ENCODE data around the gene PPM1F. TPM values are rescaled to one million over a fixed set of nuclear protein-coding genes. Genes with fewer than 3 reads are reported as not detected.
A peak's percentile ranks its signal among the peaks of the same experiment; 100 is the strongest.

The PPM1F gene
- total and polyA plus RNA-seq, 2 experiments from 2014 or later = 15.1 to 41.6 TPM

- WGBS, 2 experiments (ENCODE audit: low coverage in 1 of 2, low lambda C conversion rate in 2 of 2, missing lambda C conversion rate in 2 of 2) = 72 to 78% methylated on average over 5 of the region's 5 CpGs
- Histone ChIP-seq H3K36me3 (ENCODE audit: low read depth) (0 out of 2 replicates have a peak, but pooled peaks cover 4% of the 10 kb centered on the region), H3K4me1 (ENCODE audit: insufficient read depth) (no peaks in the 10 kb centered on the region)
These were observed 22.6 kb upstream of the PPM1F start for GRCh38 chr22:21975273-21975672.

DNA sequence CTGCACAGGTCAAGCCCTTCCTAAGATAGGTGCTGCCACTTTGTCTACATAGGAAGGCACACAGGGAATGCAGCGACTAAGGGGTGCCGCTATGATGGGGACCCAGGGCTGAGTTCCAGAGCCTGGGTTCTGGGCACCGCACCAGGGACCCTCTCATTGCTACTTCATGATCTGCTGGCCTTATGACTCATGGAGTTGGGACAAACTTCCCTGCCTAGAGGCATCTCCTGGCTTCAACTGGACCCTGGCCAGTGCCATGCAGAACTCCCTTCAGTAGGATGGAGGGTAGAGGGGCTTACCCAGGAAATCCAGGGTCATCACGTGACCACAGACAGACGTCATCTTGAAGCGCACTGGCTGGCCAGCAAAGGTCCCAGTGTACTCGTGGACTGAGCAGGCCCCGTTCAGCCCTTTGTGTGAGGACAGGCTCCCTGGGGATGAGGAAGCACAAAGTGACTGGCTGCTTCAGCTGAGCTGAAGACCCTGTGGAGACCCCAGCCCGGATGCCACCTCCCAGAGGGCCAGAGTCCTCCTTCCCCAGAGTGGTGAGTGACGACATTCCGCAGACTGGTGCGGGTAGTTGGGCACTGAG, 21.5 kb upstream of the PPM1F start:
- H3K36me3 ChIP-seq (ENCODE audit: low read depth) = 0 out of 2 replicates have a peak, but pooled peaks cover 4% of the 10 kb centered on the region
- no peaks in the 10 kb centered on the region for H3K27me3 ChIP-seq (replicated peaks; ENCODE audit: insufficient read depth)
- DNase-seq = no peak
- TF ChIP-seq EZH2 (IDR thresholded peaks at IDR 0.05; ENCODE audit: insufficient read depth, poor library complexity, severe bottlenecking) (no peak), EZH2phosphoT487 (IDR thresholded peaks at IDR 0.05; ENCODE audit: insufficient read depth, low read depth) (no peak)
- H3K27ac ChIP-seq = no peak overlapping the region
- no peak overlapping the region for H2AFZ ChIP-seq
- H3K4me1 ChIP-seq (ENCODE audit: insufficient read depth) = no peaks in the 10 kb centered on the region
- no peaks in the 10 kb centered on the region for H3F3A ChIP-seq (ENCODE audit: insufficient read depth)
- no peaks in the 10 kb centered on the region for H3K9me2 ChIP-seq (ENCODE audit: insufficient read depth)
- H3K9me3 ChIP-seq (ENCODE audit: low read depth) = no peaks in the 10 kb centered on the region
- H4K20me1 ChIP-seq (ENCODE audit: insufficient read depth) = no peaks in the 10 kb centered on the region
- in situ Hi-C loops (cut with MboI) = no loop called here
- WGBS, 2 experiments (ENCODE audit: low coverage in 1 of 2, low lambda C conversion rate in 2 of 2, missing lambda C conversion rate in 2 of 2) = 94% methylated on average over 12 of the region's 12 CpGs
- no peak overlapping the region for H3K4me2 ChIP-seq (ENCODE audit: unreplicated experiment)
- no peak overlapping the region for H3K4me3 ChIP-seq
- no peak overlapping the region for H3K9ac ChIP-seq
- H3K79me2 ChIP-seq (ENCODE audit: insufficient read depth) = peaks cover 22% of the 10 kb centered on the region

More at GRCh38 chr22:21975273-21975672, 22.6 kb upstream of the PPM1F start:
- Histone ChIP-seq H3K9ac (no peak overlapping the region), H4K20me1 (ENCODE audit: insufficient read depth) (no peaks in the 10 kb centered on the region), H2AFZ (no peak overlapping the region), H3K9me2 (ENCODE audit: insufficient read depth) (no peaks in the 10 kb centered on the region), H3K4me2 (ENCODE audit: unreplicated experiment) (no peak overlapping the region), H3K27ac (no peak overlapping the region), H3K27me3 (replicated peaks; ENCODE audit: insufficient read depth) (no peaks in the 10 kb centered on the region), H3K9me3 (ENCODE audit: low read depth) (no peaks in the 10 kb centered on the region), H3K4me3 (no peak overlapping the region), H3K79me2 (ENCODE audit: insufficient read depth) (peaks cover 27% of the 10 kb centered on the region), H3F3A (ENCODE audit: insufficient read depth) (no peaks in the 10 kb centered on the region)
- no peak for DNase-seq
- TF ChIP-seq EZH2phosphoT487 (IDR thresholded peaks at IDR 0.05; ENCODE audit: insufficient read depth, low read depth) = no peak
- no peak for TF ChIP-seq EZH2 (IDR thresholded peaks at IDR 0.05; ENCODE audit: insufficient read depth, poor library complexity, severe bottlenecking)
- in situ Hi-C loops (cut with MboI) = no loop called here

- no peak for TF ChIP-seq EZH2 (IDR thresholded peaks at IDR 0.05; ENCODE audit: insufficient read depth, poor library complexity, severe bottlenecking)
- TF ChIP-seq EZH2phosphoT487 (IDR thresholded peaks at IDR 0.05; ENCODE audit: insufficient read depth, low read depth) = no peak
- no peak overlapping the region for H3K4me2 ChIP-seq (ENCODE audit: unreplicated experiment)
- H3K9me3 ChIP-seq (ENCODE audit: low read depth) = no peaks in the 10 kb centered on the region
- no peaks in the 10 kb centered on the region for H3K27me3 ChIP-seq (replicated peaks; ENCODE audit: insufficient read depth)
- in situ Hi-C loops (cut with MboI) = no loop called here
- peaks cover 20% of the 10 kb centered on the region for H3K79me2 ChIP-seq (ENCODE audit: insufficient read depth)
- H3F3A ChIP-seq (ENCODE audit: insufficient read depth) = no peaks in the 10 kb centered on the region
- H3K36me3 ChIP-seq (ENCODE audit: low read depth) = peaks cover 10% of the 10 kb centered on the region; the same call in 1 of the 2 replicates
- no peaks in the 10 kb centered on the region for H4K20me1 ChIP-seq (ENCODE audit: insufficient read depth)
- H3K4me1 ChIP-seq (ENCODE audit: insufficient read depth) = no peaks in the 10 kb centered on the region
- 91 to 93% methylated on average over 6 of the region's 6 CpGs for WGBS, 2 experiments (ENCODE audit: low coverage in 1 of 2, low lambda C conversion rate in 2 of 2, missing lambda C conversion rate in 2 of 2)
- no peak overlapping the region for H3K9ac ChIP-seq
- H2AFZ ChIP-seq = no peak overlapping the region
- no peak overlapping the region for H3K27ac ChIP-seq
- no peaks in the 10 kb centered on the region for H3K9me2 ChIP-seq (ENCODE audit: insufficient read depth)
- DNase-seq = no peak
- no peak overlapping the region for H3K4me3 ChIP-seq
These were observed 20.2 kb upstream of the PPM1F start for GRCh38 chr22:21972806-21973205.

GRCh38 chr22:21972293-21972779, 19.7 kb upstream of the PPM1F start:
- Histone ChIP-seq H3K9me3 (ENCODE audit: low read depth) (no peaks in the 10 kb centered on the region), H3F3A (ENCODE audit: insufficient read depth) (no peaks in the 10 kb centered on the region), H3K27me3 (replicated peaks; ENCODE audit: insufficient read depth) (no peaks in the 10 kb centered on the region), H3K4me3 (no peak overlapping the region), H4K20me1 (ENCODE audit: insufficient read depth) (no peaks in the 10 kb centered on the region), H3K9ac (no peak overlapping the region), H3K79me2 (ENCODE audit: insufficient read depth) (peaks cover 16% of the 10 kb centered on the region; the same call in 1 of the 2 replicates), H3K27ac (no peak overlapping the region), H3K36me3 (ENCODE audit: low read depth) (peaks cover 10% of the 10 kb centered on the region; the same call in 1 of the 2 replicates), H3K4me2 (ENCODE audit: unreplicated experiment) (no peak overlapping the region), H2AFZ (no peak overlapping the region), H3K4me1 (ENCODE audit: insufficient read depth) (no peaks in the 10 kb centered on the region), H3K9me2 (ENCODE audit: insufficient read depth) (no peaks in the 10 kb centered on the region)
- TF ChIP-seq EZH2 (IDR thresholded peaks at IDR 0.05; ENCODE audit: insufficient read depth, poor library complexity, severe bottlenecking) (no peak), EZH2phosphoT487 (IDR thresholded peaks at IDR 0.05; ENCODE audit: insufficient read depth, low read depth) (no peak)
- WGBS, 2 experiments (ENCODE audit: low coverage in 1 of 2, low lambda C conversion rate in 2 of 2, missing lambda C conversion rate in 2 of 2) = 63 to 72% methylated on average over 6 to 7 of the region's 7 CpGs
- in situ Hi-C loops (cut with MboI) = no loop called here
- peak; percentile 60 for DNase-seq
